ENCODE measurements around the gene ITIH3. TPM values are rescaled to one million over a fixed set of nuclear protein-coding genes. Genes with fewer than 3 reads are reported as not detected.
"Not testable (repeated sequence)": the region's sequence is repeated elsewhere in the genome, so short reads cannot be mapped to it uniquely, and the experiment has no call there.

The ITIH3 gene
- total RNA-seq, 1 experiment from 2014 or later = 4.0 TPM

GRCh38 chr3:52775877-52776276, 18.7 kb upstream of the ITIH3 start:
- Histone ChIP-seq H3K27ac (no peak overlapping the region), H3K4me3 (no peak overlapping the region), H3K9me3 (replicated peaks) (no peaks in the 10 kb centered on the region), H3K4me1 (replicated peaks) (no peaks in the 10 kb centered on the region), H3K27me3 (replicated peaks) (no peaks in the 10 kb centered on the region), H3K36me3 (no peaks in the 10 kb centered on the region; the same call in 1 of the 2 replicates)
- no peak for DNase-seq (ENCODE audit: low read depth in 1 of 2, low spot score in 2 of 2)

GRCh38 chr3:52776486-52776885, 18.1 kb upstream of the ITIH3 start:
- not testable (repeated sequence) for H3K9me3 ChIP-seq (replicated peaks); H3K4me1 ChIP-seq (replicated peaks); H3K4me3 ChIP-seq; H3K27me3 ChIP-seq (replicated peaks); H3K27ac ChIP-seq; DNase-seq (ENCODE audit: low read depth in 1 of 2, low spot score in 2 of 2); H3K36me3 ChIP-seq

GRCh38 chr3:52777127-52777958, 17.3 kb upstream of the ITIH3 start, which contains the start of gene ITIH1:
TSS of gene ITIH1 (plus strand) at chr3:52777599. CDS start at chr3:52777616, 17 bp downstream.
- H3K4me1 ChIP-seq (replicated peaks) = no peaks in the 10 kb centered on the region
- H3K27ac ChIP-seq = no peak within 1 kb of the TSS
- no peaks in the 10 kb centered on the region for H3K9me3 ChIP-seq (replicated peaks)
- H3K36me3 ChIP-seq = no peaks in the 10 kb centered on the region
- peak in 1 of 2 experiments; percentile 29 for DNase-seq (ENCODE audit: low read depth in 1 of 2, low spot score in 2 of 2)
- no peak within 1 kb of the TSS for H3K4me3 ChIP-seq
- no peaks in the 10 kb centered on the region for H3K27me3 ChIP-seq (replicated peaks)

DNA sequence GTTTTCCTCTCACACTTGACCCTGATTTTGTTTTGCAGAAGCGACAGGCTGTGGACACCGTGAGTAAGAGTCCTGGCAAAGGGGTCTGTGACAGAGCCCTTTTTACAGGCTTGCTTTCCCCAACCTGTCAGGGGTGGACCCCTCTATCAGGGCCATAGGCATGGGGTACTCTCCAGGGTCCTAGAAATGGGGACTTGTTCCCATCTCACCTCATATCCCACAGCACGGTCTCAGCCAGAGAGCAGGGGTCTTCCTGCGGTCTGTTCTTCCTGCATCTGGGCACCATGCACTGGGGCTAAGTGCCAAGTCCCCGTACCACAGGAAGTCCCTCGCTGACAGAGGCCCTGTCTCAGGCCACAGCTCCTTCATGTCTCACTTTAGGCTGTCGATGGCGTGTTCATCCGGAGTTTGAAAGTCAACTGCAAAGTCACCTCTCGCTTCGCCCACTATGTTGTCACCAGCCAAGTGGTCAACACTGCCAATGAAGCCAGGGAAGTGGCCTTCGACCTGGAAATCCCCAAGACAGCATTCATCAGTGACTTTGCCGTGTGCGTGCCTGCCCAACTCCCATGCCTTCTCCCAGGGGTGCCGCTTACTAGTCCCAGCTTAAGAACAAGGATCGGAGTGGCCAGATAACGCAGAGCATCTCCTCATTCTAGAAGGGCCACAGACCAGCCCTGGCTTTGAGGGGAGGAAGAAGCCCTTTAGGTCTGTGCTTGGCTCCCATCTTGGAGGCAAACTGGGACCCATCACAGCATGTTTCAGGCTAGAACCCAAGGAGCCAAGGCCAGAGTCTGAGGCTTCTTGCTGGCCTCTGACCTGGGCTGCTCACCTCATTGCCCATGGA, 16.4 kb upstream of the ITIH3 start:
- no peak overlapping the region for H3K4me3 ChIP-seq
- H3K27ac ChIP-seq = no peak overlapping the region
- H3K9me3 ChIP-seq (replicated peaks) = no peaks in the 10 kb centered on the region
- no peaks in the 10 kb centered on the region for H3K4me1 ChIP-seq (replicated peaks)
- no peaks in the 10 kb centered on the region for H3K36me3 ChIP-seq
- peak in 1 of 2 experiments; percentile 17 for DNase-seq (ENCODE audit: low read depth in 1 of 2, low spot score in 2 of 2)
- H3K27me3 ChIP-seq (replicated peaks) = no peaks in the 10 kb centered on the region

- no peaks in the 10 kb centered on the region for H3K36me3 ChIP-seq
These were observed 15.4 kb upstream of the ITIH3 start for GRCh38 chr3:52779011-52779836.

DNA sequence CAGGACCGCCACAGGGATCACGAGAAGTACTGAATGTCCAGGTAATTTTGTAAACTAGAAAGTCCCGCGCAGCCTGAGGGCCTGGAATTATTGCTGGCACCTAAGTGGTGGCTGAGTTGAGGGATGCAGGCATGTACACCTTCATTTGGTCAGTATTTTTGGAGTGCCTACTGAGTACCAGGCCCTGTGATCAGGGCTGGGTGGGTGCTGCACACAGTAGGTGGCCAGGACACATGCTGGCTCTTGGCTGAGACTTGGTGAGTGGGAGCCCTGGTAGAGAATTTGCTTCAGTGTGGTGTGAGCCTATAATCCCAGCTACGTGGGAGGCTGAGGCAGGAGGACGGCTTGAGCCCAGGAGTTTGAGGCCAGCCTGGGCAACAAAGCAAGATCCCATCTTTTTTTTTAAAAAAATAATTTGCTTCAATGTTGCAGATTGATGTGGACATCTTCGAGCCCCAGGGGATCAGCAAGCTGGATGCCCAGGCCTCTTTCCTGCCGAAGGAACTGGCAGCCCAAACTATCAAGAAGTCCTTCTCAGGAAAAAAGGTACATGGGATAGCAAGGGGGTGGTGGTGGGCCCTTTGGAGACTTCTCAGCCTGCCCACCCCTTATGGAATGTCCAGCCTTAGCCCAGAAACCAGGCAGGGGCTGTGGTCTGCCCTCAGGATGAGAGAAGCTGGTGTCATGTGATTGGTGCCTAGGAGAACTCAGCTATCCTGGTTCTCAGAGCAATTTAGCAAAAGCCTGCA, 14.6 kb upstream of the ITIH3 start:
- H3K27ac ChIP-seq = no peak overlapping the region
- H3K9me3 ChIP-seq (replicated peaks) = no peaks in the 10 kb centered on the region
- no peaks in the 10 kb centered on the region for H3K4me1 ChIP-seq (replicated peaks)
- no peaks in the 10 kb centered on the region for H3K27me3 ChIP-seq (replicated peaks)
- H3K4me3 ChIP-seq = no peak overlapping the region
- no peaks in the 10 kb centered on the region for H3K36me3 ChIP-seq
- peak in 1 of 2 experiments; percentile 16 for DNase-seq (ENCODE audit: low read depth in 1 of 2, low spot score in 2 of 2)

More at GRCh38 chr3:52779011-52779836, 15.4 kb upstream of the ITIH3 start:
- Histone ChIP-seq H3K4me3 (no peak overlapping the region), H3K9me3 (replicated peaks) (no peaks in the 10 kb centered on the region), H3K27ac (no peak overlapping the region), H3K27me3 (replicated peaks) (no peaks in the 10 kb centered on the region), H3K4me1 (replicated peaks) (no peaks in the 10 kb centered on the region)
- DNase-seq (ENCODE audit: low read depth in 1 of 2, low spot score in 2 of 2) = no peak

GRCh38 chr3:52781741-52782140, 12.9 kb upstream of the ITIH3 start:
- Histone ChIP-seq H3K4me1 (replicated peaks) (no peaks in the 10 kb centered on the region), H3K9me3 (replicated peaks) (no peaks in the 10 kb centered on the region), H3K36me3 (no peaks in the 10 kb centered on the region), H3K27ac (no peak overlapping the region), H3K4me3 (no peak overlapping the region), H3K27me3 (replicated peaks) (no peaks in the 10 kb centered on the region)
- peak in 1 of 2 experiments; percentile 14 for DNase-seq (ENCODE audit: low read depth in 1 of 2, low spot score in 2 of 2)

DNA sequence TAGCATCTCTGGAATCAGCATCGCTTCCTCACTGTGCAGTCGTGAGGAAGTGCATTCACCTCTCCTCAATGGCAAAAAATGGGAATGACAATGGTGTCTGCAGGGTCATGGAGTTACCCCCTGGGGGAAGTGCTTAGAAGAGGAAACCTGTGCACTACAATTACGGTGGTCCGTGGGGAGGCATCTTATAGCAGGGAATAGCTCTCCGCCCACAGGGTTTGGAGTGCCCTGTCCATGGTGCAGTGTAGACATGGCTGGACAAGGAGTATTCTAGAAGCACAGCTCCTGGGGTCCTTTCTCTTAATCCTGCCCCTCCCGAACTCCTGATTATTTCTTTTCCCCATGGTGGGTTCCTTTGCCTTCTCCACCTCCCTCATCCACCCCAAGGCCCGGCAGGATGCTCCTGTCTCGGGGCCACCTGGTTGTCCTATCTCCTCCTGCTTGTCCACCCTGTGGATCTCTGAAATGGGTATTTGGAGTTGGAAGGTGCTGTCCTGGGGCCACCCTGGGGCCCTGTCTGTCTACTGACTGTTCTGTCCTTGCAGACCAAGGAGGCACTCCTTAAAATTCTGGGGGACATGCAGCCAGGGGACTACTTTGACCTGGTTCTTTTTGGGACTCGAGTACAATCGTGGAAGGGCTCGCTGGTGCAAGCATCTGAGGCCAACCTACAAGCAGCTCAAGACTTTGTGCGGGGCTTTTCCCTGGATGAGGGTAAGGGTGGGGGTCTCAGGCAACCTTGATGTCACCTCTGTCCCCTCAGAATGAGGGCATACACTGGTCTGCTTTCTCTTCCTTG, 12.0 kb upstream of the ITIH3 start:
- no peaks in the 10 kb centered on the region for H3K27me3 ChIP-seq (replicated peaks)
- no peaks in the 10 kb centered on the region for H3K9me3 ChIP-seq (replicated peaks)
- H3K36me3 ChIP-seq = no peaks in the 10 kb centered on the region
- no peak overlapping the region for H3K27ac ChIP-seq
- no peaks in the 10 kb centered on the region for H3K4me1 ChIP-seq (replicated peaks)
- no peak overlapping the region for H3K4me3 ChIP-seq
- no peak for DNase-seq (ENCODE audit: low read depth in 1 of 2, low spot score in 2 of 2)

GRCh38 chr3:52783211-52783555, 11.4 kb upstream of the ITIH3 start:
- Histone ChIP-seq H3K27me3 (replicated peaks) (no peaks in the 10 kb centered on the region), H3K9me3 (replicated peaks) (no peaks in the 10 kb centered on the region), H3K4me1 (replicated peaks) (no peaks in the 10 kb centered on the region), H3K4me3 (no peak overlapping the region), H3K36me3 (no peaks in the 10 kb centered on the region), H3K27ac (no peak overlapping the region)
- DNase-seq (ENCODE audit: low read depth in 1 of 2, low spot score in 2 of 2) = no peak

GRCh38 chr3:52784021-52784621, 10.5 kb upstream of the ITIH3 start:
- no peaks in the 10 kb centered on the region for H3K4me1 ChIP-seq (replicated peaks)
- H3K9me3 ChIP-seq (replicated peaks) = no peaks in the 10 kb centered on the region
- no peak overlapping the region for H3K27ac ChIP-seq
- H3K4me3 ChIP-seq = no peak overlapping the region
- no peaks in the 10 kb centered on the region for H3K36me3 ChIP-seq
- DNase-seq (ENCODE audit: low read depth in 1 of 2, low spot score in 2 of 2) = no peak
- no peaks in the 10 kb centered on the region for H3K27me3 ChIP-seq (replicated peaks)

DNA sequence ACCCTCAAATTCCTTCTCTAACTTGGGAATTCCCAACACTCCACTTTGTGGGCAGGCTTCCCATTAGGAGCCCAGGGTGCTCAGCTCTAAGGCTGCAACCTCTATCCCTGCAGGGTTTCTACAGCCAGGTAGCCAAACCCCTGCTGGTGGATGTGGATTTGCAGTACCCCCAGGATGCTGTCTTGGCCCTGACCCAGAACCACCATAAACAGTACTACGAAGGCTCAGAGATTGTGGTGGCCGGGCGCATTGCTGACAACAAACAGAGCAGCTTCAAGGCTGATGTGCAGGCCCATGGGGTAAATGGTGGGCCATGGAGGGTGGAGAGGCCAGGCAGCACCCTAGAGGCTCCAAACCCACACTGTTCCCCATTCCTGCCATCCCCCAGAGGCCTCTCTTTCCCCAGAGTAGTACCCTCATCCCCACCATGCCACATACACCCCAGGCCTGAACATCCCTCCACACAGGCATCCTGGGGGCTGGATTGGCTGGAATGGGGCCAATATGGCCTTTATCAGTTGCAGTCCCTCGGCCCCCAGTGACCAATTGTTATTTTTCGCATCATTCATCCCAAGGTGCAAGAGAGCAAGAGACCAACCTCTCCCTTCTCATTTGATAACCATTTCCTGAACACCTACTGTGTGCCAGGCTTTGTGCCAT, 9.5 kb upstream of the ITIH3 start:
- Histone ChIP-seq H3K9me3 (replicated peaks) (no peaks in the 10 kb centered on the region), H3K27ac (no peak overlapping the region), H3K36me3 (no peaks in the 10 kb centered on the region), H3K4me1 (replicated peaks) (no peaks in the 10 kb centered on the region), H3K27me3 (replicated peaks) (no peaks in the 10 kb centered on the region), H3K4me3 (no peak overlapping the region)
- no peak for DNase-seq (ENCODE audit: low read depth in 1 of 2, low spot score in 2 of 2)
